ENCODE results near the gene CNGA4. TPM values are rescaled to one million over a fixed set of nuclear protein-coding genes. Genes with fewer than 3 reads are reported as not detected.

CNGA4 gene, protein sequence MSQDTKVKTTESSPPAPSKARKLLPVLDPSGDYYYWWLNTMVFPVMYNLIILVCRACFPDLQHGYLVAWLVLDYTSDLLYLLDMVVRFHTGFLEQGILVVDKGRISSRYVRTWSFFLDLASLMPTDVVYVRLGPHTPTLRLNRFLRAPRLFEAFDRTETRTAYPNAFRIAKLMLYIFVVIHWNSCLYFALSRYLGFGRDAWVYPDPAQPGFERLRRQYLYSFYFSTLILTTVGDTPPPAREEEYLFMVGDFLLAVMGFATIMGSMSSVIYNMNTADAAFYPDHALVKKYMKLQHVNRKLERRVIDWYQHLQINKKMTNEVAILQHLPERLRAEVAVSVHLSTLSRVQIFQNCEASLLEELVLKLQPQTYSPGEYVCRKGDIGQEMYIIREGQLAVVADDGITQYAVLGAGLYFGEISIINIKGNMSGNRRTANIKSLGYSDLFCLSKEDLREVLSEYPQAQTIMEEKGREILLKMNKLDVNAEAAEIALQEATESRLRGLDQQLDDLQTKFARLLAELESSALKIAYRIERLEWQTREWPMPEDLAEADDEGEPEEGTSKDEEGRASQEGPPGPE
- not detected for total RNA-seq

DNA sequence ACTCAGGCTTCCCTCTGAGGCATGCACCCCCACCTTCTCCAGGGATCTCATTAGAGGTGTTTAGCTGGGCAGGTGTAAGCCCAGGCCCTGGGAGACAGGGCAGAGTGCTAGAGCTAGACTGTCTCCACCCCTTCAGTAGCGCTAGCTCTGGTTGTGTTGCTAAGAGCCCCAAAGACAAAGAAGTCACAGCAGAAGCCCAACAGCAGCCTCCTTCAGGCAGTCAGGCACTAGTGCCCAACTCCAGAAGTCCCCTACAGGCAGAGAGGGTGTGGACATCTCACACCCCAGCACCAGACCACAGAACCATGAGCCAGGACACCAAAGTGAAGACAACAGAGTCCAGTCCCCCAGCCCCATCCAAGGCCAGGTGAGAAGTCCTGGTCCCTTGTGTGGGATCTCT is at the start of gene CNGA4:
Gene CNGA4, plus strand, starts transcription at position 188 of the 400 bp plus-strand sequence. Its CDS starts 118 bp downstream, at position 306.
- peaks cover 0 to 2% of the 10 kb centered on the region in 2 donors for H3K4me1 ChIP-seq
- no peaks in the 10 kb centered on the region for H3K9me3 ChIP-seq
- intact Hi-C loops (cut with DNase I) = loop anchor here (5.0 to 10.0 kb wide), 4 partner anchors 373 to 1632 kb away; partner anchors contain the start of genes PPFIBP2, TAF10, TRIM22 and TRIM5
- TF ChIP-seq, protein P1, sequence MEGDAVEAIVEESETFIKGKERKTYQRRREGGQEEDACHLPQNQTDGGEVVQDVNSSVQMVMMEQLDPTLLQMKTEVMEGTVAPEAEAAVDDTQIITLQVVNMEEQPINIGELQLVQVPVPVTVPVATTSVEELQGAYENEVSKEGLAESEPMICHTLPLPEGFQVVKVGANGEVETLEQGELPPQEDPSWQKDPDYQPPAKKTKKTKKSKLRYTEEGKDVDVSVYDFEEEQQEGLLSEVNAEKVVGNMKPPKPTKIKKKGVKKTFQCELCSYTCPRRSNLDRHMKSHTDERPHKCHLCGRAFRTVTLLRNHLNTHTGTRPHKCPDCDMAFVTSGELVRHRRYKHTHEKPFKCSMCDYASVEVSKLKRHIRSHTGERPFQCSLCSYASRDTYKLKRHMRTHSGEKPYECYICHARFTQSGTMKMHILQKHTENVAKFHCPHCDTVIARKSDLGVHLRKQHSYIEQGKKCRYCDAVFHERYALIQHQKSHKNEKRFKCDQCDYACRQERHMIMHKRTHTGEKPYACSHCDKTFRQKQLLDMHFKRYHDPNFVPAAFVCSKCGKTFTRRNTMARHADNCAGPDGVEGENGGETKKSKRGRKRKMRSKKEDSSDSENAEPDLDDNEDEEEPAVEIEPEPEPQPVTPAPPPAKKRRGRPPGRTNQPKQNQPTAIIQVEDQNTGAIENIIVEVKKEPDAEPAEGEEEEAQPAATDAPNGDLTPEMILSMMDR (IDR thresholded peaks at IDR 0.05) = no peak
- no peaks in the 10 kb centered on the region for H3K36me3 ChIP-seq
- DNase-seq (ENCODE audit: low spot score in 2 of 2) = no peak
- H3K27ac ChIP-seq = no peak within 1 kb of the TSS
- H3K27me3 ChIP-seq = no peaks in the 10 kb centered on the region
- H3K4me3 ChIP-seq = no peak within 1 kb of the TSS

DNA sequence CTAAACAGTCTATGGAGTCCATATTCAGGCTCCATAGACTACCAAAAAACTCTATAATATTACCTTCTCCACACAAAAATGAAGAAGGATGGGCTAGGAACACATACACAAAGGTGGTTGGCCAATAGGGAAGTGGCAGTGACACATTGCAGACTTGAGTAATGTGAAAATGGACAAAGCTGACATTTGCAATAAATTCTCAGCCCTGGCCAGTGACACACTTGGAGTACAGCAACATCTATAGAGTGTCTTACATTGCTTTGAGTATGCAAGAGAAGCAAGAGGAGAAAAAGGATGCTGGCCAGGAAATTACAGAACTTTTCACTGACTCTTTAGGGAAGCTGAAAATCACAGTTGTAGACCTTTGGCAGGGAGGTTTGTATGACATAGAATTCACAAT is 47.1 kb upstream of the CNGA4 start:
- Histone ChIP-seq H3K27ac (no peak overlapping the region), H3K27me3 (no peaks in the 10 kb centered on the region), H3K4me1 (no peaks in the 10 kb centered on the region), H3K9me3 (no peaks in the 10 kb centered on the region), H3K4me3 (no peak overlapping the region), H3K36me3 (no peaks in the 10 kb centered on the region)
- TF ChIP-seq, protein P1 (IDR thresholded peaks at IDR 0.05) = no peak
- intact Hi-C loops (cut with DNase I) = no loop called here
- DNase-seq (ENCODE audit: low spot score in 2 of 2) = no peak

DNA sequence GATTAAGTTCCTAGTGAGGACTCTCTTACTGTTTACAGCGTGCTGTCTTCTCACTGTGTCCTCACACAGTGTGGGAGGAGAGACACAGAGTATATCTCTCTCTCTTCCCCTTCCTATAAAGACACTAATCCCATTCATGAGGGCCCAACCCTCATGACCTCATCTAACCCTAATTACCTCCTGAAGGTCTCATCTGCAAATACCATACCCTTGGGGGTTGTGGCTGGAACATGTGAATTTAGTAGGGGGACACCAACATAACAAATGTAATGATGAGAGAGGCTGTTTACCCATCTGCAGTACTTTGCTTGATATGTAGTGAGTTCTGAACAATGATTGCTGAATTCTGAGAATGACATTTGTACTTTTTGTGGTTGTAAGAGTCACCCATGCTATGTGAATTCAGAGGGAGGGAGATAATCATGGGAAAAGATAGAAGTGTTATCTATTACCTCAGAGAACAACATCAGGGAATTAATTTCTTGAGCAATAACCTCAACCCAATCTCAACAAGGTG is 44.8 kb upstream of the CNGA4 start:
- Histone ChIP-seq H3K27ac (no peak overlapping the region), H3K27me3 (no peaks in the 10 kb centered on the region), H3K4me1 (no peaks in the 10 kb centered on the region), H3K9me3 (no peaks in the 10 kb centered on the region), H3K4me3 (no peak overlapping the region), H3K36me3 (no peaks in the 10 kb centered on the region)
- no peak for DNase-seq (ENCODE audit: low spot score in 2 of 2)
- TF ChIP-seq, protein P1 (IDR thresholded peaks at IDR 0.05) = no peak
- intact Hi-C loops (cut with DNase I) = no loop called here

DNA sequence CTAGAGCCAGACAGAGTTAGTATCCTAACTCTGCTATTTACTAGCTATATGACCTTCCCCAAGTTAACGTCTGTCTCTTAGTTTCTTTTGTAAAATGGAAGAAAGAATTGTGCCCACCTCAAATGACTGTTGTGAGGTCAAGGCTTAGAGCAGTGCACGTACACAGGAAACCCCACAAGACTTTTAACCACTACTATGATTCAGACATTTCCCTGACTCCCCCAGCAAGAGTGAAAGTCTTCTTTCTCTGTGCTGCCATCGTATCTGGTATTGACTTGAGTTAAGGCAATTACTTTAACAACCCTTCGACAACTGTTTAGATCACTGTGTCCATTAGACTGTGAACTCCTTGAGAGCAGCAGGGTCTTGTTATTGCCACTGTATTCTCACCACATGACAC is 42.5 kb upstream of the CNGA4 start:
- TF ChIP-seq, protein P1 (IDR thresholded peaks at IDR 0.05) = no peak

DNA sequence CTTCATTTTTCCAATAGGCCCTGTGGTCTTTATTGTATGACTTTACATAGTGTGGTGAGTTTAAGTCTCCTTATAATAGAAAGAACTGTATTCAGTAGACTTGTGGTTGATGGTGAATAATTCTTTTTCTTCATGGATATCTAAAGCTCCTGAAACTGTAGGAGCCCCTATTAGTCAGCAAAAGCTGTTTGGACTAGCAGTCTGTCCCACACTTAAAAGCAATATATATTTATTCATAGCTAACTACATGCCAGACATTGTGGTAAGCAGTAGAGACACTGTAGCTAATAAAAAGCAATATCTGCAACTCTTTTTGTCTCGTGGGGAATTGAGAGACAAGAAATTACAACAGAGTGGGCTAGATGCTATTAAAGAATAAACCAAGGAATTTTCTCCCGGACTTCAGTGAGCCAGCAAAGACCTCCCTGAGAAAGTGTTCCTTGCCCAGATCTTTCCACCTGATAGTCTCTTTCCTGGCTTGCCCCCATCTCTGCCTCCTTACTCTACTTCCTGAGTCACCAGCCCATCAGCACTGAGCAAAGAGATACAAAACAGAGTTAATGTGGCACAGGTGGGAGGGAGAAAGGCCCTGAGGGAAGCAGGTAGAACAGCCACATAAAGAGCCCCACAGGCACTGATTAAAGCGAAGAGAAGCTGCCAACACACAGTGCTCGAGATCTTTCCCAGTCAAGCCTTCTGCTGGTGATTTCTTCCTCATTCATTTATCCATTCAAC is 41.3 kb upstream of the CNGA4 start:
- no peaks in the 10 kb centered on the region for H3K27me3 ChIP-seq
- H3K9me3 ChIP-seq = no peaks in the 10 kb centered on the region
- H3K4me3 ChIP-seq = no peak overlapping the region
- H3K36me3 ChIP-seq = no peaks in the 10 kb centered on the region
- H3K4me1 ChIP-seq = no peaks in the 10 kb centered on the region
- intact Hi-C loops (cut with DNase I) = no loop called here
- TF ChIP-seq, protein P1 (IDR thresholded peaks at IDR 0.05) = no peak
- H3K27ac ChIP-seq = no peak overlapping the region
- no peak for DNase-seq (ENCODE audit: low spot score in 2 of 2)

More for the DNA sequence above, 42.5 kb upstream of the CNGA4 start:
- no peak overlapping the region for H3K4me3 ChIP-seq
- no peaks in the 10 kb centered on the region for H3K36me3 ChIP-seq
- H3K27ac ChIP-seq = no peak overlapping the region
- intact Hi-C loops (cut with DNase I) = no loop called here
- no peaks in the 10 kb centered on the region for H3K4me1 ChIP-seq
- no peak for DNase-seq (ENCODE audit: low spot score in 2 of 2)
- no peaks in the 10 kb centered on the region for H3K9me3 ChIP-seq
- no peaks in the 10 kb centered on the region for H3K27me3 ChIP-seq

Measured in ascending aorta (tissue), 2 donors.